ENCODE results near the gene NAIF1. TPM values are rescaled to one million over a fixed set of nuclear protein-coding genes. Genes with fewer than 3 reads are reported as not detected.

Gene NAIF1
- total RNA-seq, 4 donors from 2014 or later: 3.8 to 27.4 (median 10.6) TPM

- Histone ChIP-seq H3K4me1 (peaks cover 0 to 24% of the 10 kb centered on the region in 2 donors), H3K9me3 (no peaks in the 10 kb centered on the region), H3K27me3 (no peaks in the 10 kb centered on the region), H3K36me3 (no peaks in the 10 kb centered on the region), H3K4me3 (no peak overlapping the region), H3K27ac (peak overlapping the region; percentile 98 to 99)
- peak; percentile 78 to 80 for DNase-seq
- TF ChIP-seq POLR2A (IDR thresholded peaks at IDR 0.05): no peak
- TF ChIP-seq, protein P1, sequence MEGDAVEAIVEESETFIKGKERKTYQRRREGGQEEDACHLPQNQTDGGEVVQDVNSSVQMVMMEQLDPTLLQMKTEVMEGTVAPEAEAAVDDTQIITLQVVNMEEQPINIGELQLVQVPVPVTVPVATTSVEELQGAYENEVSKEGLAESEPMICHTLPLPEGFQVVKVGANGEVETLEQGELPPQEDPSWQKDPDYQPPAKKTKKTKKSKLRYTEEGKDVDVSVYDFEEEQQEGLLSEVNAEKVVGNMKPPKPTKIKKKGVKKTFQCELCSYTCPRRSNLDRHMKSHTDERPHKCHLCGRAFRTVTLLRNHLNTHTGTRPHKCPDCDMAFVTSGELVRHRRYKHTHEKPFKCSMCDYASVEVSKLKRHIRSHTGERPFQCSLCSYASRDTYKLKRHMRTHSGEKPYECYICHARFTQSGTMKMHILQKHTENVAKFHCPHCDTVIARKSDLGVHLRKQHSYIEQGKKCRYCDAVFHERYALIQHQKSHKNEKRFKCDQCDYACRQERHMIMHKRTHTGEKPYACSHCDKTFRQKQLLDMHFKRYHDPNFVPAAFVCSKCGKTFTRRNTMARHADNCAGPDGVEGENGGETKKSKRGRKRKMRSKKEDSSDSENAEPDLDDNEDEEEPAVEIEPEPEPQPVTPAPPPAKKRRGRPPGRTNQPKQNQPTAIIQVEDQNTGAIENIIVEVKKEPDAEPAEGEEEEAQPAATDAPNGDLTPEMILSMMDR (IDR thresholded peaks at IDR 0.05): no peak
- intact Hi-C loops (cut with DNase I; ENCODE audit: low total_unique reads): no loop called here
Observed at GRCh38 chr9:128081056-128081455, 13.9 kb upstream of the NAIF1 start.

DNA sequence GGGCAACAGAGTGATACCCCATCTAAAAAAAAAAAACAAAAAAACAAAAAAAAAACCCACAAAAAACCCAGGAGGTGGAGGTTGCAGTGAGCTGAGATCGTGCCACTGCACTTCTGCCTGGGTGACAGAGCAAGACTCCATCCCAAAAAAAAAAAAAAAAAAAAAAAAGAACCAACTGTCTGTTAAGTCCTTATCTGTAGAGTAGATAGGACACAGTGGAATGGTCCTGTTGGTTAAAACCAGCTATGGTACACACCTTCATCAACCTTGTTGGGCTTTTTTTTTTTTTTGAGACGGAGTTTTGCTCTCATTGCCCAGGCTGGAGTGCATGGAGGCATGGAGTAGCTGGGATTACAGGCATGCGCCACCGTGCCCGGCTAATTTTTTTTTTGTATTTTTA, 13.1 kb upstream of the NAIF1 start:
- Histone ChIP-seq H3K4me1 (peaks cover 0 to 24% of the 10 kb centered on the region in 2 donors), H3K27ac (peak overlapping the region; percentile 98 to 99)
- intact Hi-C loops (cut with DNase I; ENCODE audit: low total_unique reads): no loop called here

GRCh38 chr9:128078504-128079434, 11.6 kb upstream of the NAIF1 start:
- no peak for DNase-seq
- Histone ChIP-seq H3K36me3 (no peaks in the 10 kb centered on the region), H3K9me3 (no peaks in the 10 kb centered on the region), H3K4me3 (no peak overlapping the region), H3K27ac (peak overlapping the region; percentile 98 to 99), H3K27me3 (no peaks in the 10 kb centered on the region), H3K4me1 (peaks cover 3 to 24% of the 10 kb centered on the region in 2 donors)
- TF ChIP-seq, protein P1 (IDR thresholded peaks at IDR 0.05): no peak
- TF ChIP-seq POLR2A (IDR thresholded peaks at IDR 0.05): no peak
- intact Hi-C loops (cut with DNase I; ENCODE audit: low total_unique reads): no loop called here

More for the DNA sequence above, 13.1 kb upstream of the NAIF1 start:
- H3K4me3 ChIP-seq: no peak overlapping the region
- DNase-seq: no peak
- TF ChIP-seq, protein P1 (IDR thresholded peaks at IDR 0.05): no peak
- no peak for TF ChIP-seq POLR2A (IDR thresholded peaks at IDR 0.05)
- no peaks in the 10 kb centered on the region for H3K27me3 ChIP-seq
- H3K36me3 ChIP-seq: no peaks in the 10 kb centered on the region
- no peaks in the 10 kb centered on the region for H3K9me3 ChIP-seq

- DNase-seq: no peak
- Histone ChIP-seq H3K9me3 (no peaks in the 10 kb centered on the region), H3K36me3 (no peaks in the 10 kb centered on the region), H3K4me1 (peaks cover 10 to 24% of the 10 kb centered on the region in 2 donors), H3K27ac (peak overlapping the region; percentile 98 to 99), H3K4me3 (no peak overlapping the region), H3K27me3 (no peaks in the 10 kb centered on the region)
- TF ChIP-seq, protein P1 (IDR thresholded peaks at IDR 0.05): no peak
- no peak for TF ChIP-seq POLR2A (IDR thresholded peaks at IDR 0.05)
- intact Hi-C loops (cut with DNase I; ENCODE audit: low total_unique reads): no loop called here
Observed at GRCh38 chr9:128077847-128078503, 10.9 kb upstream of the NAIF1 start.
